H1 (cell line): ENCODE data around the gene VOPP1. TPM values are rescaled to one million over a fixed set of nuclear protein-coding genes. Genes with fewer than 3 reads are reported as not detected.

Experiments used
- CTCF ChIA-PET: fragments of 300-600 bp; sonication (Branson Sonifier 250); formaldehyde crosslinking; loops from one replicate; lab custom pipeline; 2021; ENCODE audit not compliant: partially characterized antibody; lab: Charles Lee
- POLR2A ChIA-PET: fragments of 300-600 bp; sonication (Branson Sonifier 250); formaldehyde crosslinking; loops from one replicate; lab custom pipeline; 2021; ENCODE audit warnings: inconsistent platforms; ENCODE audit not compliant: partially characterized antibody; lab: Charles Lee
- DNase-seq, 2 experiments: peaks; one replicate each; pipeline versions ENCODE4 v3.0.0 to v3.0.0-alpha.2; 2010 to 2022; ENCODE audit warnings: low spot score in 2 of 2, low read depth in 1 of 2, mixed read lengths in 1 of 2
- FAIRE-seq: peaks from 2 replicates; lab custom pipeline; 2011; peaks lifted over from hg19 to GRCh38; lab: Jason Lieb, UNC
- H2AFZ ChIP-seq: 2 replicates; pipeline ENCODE4 v1.8.1; 2012; ENCODE audit warnings: low read length, inconsistent platforms
- H2AK5ac ChIP-seq: 2 replicates; pipeline ENCODE4 v1.6.1; 2013; ENCODE audit warnings: low read depth, low read length
- H2BK120ac ChIP-seq: replicated peaks from 2 replicates; pipeline ENCODE3; 2013; ENCODE audit warnings: low read depth, low read length, inconsistent platforms
- H2BK12ac ChIP-seq: 2 replicates; pipeline ENCODE4 v1.6.1; 2013; ENCODE audit warnings: low read depth, low read length
- H2BK15ac ChIP-seq: 2 replicates; pipeline ENCODE4 v1.6.1; 2013; ENCODE audit warnings: low read length
- H2BK20ac ChIP-seq: 2 replicates; pipeline ENCODE4 v1.6.1; 2013; ENCODE audit warnings: low read length
- H2BK5ac ChIP-seq: 2 replicates; pipeline ENCODE4 v1.6.1; 2013; ENCODE audit warnings: low read depth, low read length
- H3K14ac ChIP-seq: 2 replicates; pipeline ENCODE4 v1.6.1; 2013; ENCODE audit warnings: inconsistent platforms; ENCODE audit not compliant: insufficient read length
- H3K18ac ChIP-seq: 2 replicates; pipeline ENCODE4 v1.6.1; 2013; ENCODE audit warnings: low read length; ENCODE audit errors: extremely low read depth
- H3K23ac ChIP-seq: 2 replicates; pipeline ENCODE4 v1.6.1; 2013; ENCODE audit warnings: inconsistent platforms; ENCODE audit not compliant: insufficient read length
- H3K23me2 ChIP-seq: 2 replicates; pipeline ENCODE4 v1.6.1; 2013; ENCODE audit warnings: low read depth, low read length
- H3K27ac ChIP-seq: 2 replicates; pipeline ENCODE4 v1.6.1; 2011; ENCODE audit warnings: low read depth, low read length, inconsistent platforms
- H3K27me3 ChIP-seq, 4 experiments: replicated peaks in 1 of 4; 1 replicate in 1 of 4; 2 replicates in 3 of 4; pipeline versions ENCODE4 v1.6.1 to v1.8.1; 2011 to 2013; ENCODE audit warnings: low read length in 3 of 4, mild to moderate bottlenecking in 3 of 4, inconsistent platforms in 2 of 4, mixed read lengths in 2 of 4, moderate library complexity in 1 of 4; ENCODE audit not compliant: control insufficient read depth in 3 of 4, insufficient read depth in 3 of 4; ENCODE audit errors: extremely low read depth in 1 of 4
- H3K36me3 ChIP-seq, 4 experiments: 2 replicates each; pipeline versions ENCODE4 v1.6.1 to v1.8.1; 2011 to 2013; ENCODE audit warnings: mild to moderate bottlenecking in 4 of 4, low read length in 3 of 4, moderate library complexity in 2 of 4, control low read depth in 1 of 4, inconsistent platforms in 1 of 4; ENCODE audit not compliant: insufficient read depth in 4 of 4, control insufficient read depth in 2 of 4
- H3K4ac ChIP-seq: replicated peaks from 2 replicates; pipeline ENCODE3; 2013; ENCODE audit warnings: low read length, low read depth, mixed read lengths, inconsistent platforms; ENCODE audit not compliant: insufficient read length
- H3K4me1 ChIP-seq, 4 experiments: replicated peaks in 1 of 4; 1 replicate in 1 of 4; 2 replicates in 3 of 4; pipeline versions ENCODE4 v1.6.1 to v1.8.1; 2011 to 2013; ENCODE audit warnings: low read length in 3 of 4, inconsistent platforms in 2 of 4, mixed read lengths in 1 of 4; ENCODE audit not compliant: insufficient read depth in 4 of 4, control insufficient read depth in 3 of 4
- H3K4me2 ChIP-seq, 2 experiments: 2 replicates each; pipeline versions ENCODE4 v1.6.1 to v1.8.1; 2011 to 2013; ENCODE audit warnings: low read depth in 2 of 2, low read length in 2 of 2, control low read depth in 1 of 2, inconsistent platforms in 1 of 2, mild to moderate bottlenecking in 1 of 2; ENCODE audit not compliant: insufficient read depth in 1 of 2
- H3K4me3 ChIP-seq, 4 experiments: fragments of 200-600, 300-600 bp in 1 of 4; sonication (generic), shearing (Covaris generic), sonication (Bioruptor Twin) in 1 of 4; 2 replicates each; pipeline versions ENCODE4 v1.5.1 to v1.8.1; 2011 to 2016; ENCODE audit warnings: low read length in 4 of 4, low read depth in 3 of 4, control low read depth in 2 of 4, inconsistent platforms in 2 of 4, mild to moderate bottlenecking in 2 of 4, mixed read lengths in 1 of 4, moderate library complexity in 1 of 4; ENCODE audit not compliant: insufficient read depth in 2 of 4; ENCODE audit errors: extremely low read depth in 1 of 4
- H3K56ac ChIP-seq: replicated peaks from 2 replicates; pipeline ENCODE3; 2013; ENCODE audit warnings: low read depth, mild to moderate bottlenecking, mixed read lengths, low read length, inconsistent platforms; ENCODE audit not compliant: insufficient read length
- H3K79me1 ChIP-seq: 2 replicates; pipeline ENCODE4 v1.6.1; 2013; ENCODE audit warnings: low read depth, low read length, control low read depth
- H3K79me2 ChIP-seq, 2 experiments: 2 replicates each; pipeline versions ENCODE4 v1.6.1 to v1.8.1; 2012 to 2013; ENCODE audit warnings: low read length in 2 of 2, mild to moderate bottlenecking in 2 of 2, inconsistent platforms in 1 of 2; ENCODE audit not compliant: insufficient read depth in 2 of 2, control insufficient read depth in 1 of 2
- H3K9ac ChIP-seq, 4 experiments: replicated peaks in 1 of 4; 1 replicate in 1 of 4; 2 replicates in 3 of 4; pipeline versions ENCODE4 v1.6.1 to v1.8.1; 2011 to 2013; ENCODE audit warnings: low read depth in 3 of 4, low read length in 3 of 4, control low read depth in 2 of 4, mild to moderate bottlenecking in 2 of 4, moderate library complexity in 2 of 4, inconsistent platforms in 1 of 4; ENCODE audit errors: extremely low read depth in 1 of 4
- H3K9me3 ChIP-seq, 2 experiments: 2 replicates each; pipeline versions ENCODE4 v1.6.1 to v1.8.1; 2012 to 2013; ENCODE audit warnings: mild to moderate bottlenecking in 2 of 2, moderate library complexity in 2 of 2, control low read depth in 1 of 2, inconsistent platforms in 1 of 2, low read depth in 1 of 2, low read length in 1 of 2, mixed read lengths in 1 of 2; ENCODE audit not compliant: insufficient read depth in 2 of 2
- H4K20me1 ChIP-seq, 2 experiments: replicated peaks in 1 of 2; 2 replicates each; pipeline versions ENCODE3 to v1.8.1; 2011 to 2013; ENCODE audit warnings: inconsistent platforms in 2 of 2, low read length in 2 of 2, mild to moderate bottlenecking in 1 of 2; ENCODE audit not compliant: insufficient read depth in 2 of 2, control insufficient read depth in 1 of 2
- H4K5ac ChIP-seq: 2 replicates; pipeline ENCODE4 v1.6.1; 2013; ENCODE audit warnings: low read length, low read depth, mixed read lengths, inconsistent platforms; ENCODE audit not compliant: insufficient read length
- H4K8ac ChIP-seq: 2 replicates; pipeline ENCODE4 v1.8.0; 2013; ENCODE audit warnings: mild to moderate bottlenecking, moderate library complexity, low read length, inconsistent platforms; ENCODE audit not compliant: insufficient read depth; ENCODE audit errors: extremely low read depth
- H4K91ac ChIP-seq: replicated peaks from 2 replicates; pipeline ENCODE3; 2013; ENCODE audit warnings: low read length, mixed read lengths, inconsistent platforms; ENCODE audit not compliant: insufficient read length
- BCL11A ChIP-seq, 2 experiments: IDR thresholded peaks; one replicate each; pipeline ENCODE4 v1.6.1; 2011; ENCODE audit warnings: low read depth in 2 of 2, low read length in 2 of 2, mild to moderate bottlenecking in 2 of 2
- CBX5 ChIP-seq: fragments of 300-800, 300-1000 bp; sonication (generic); IDR thresholded peaks from 2 replicates; pipeline ENCODE4 v1.7.1; 2016; ENCODE audit warnings: antibody characterized with exemption, low read length, low read depth
- EP300 ChIP-seq, 2 experiments: IDR thresholded peaks; 1 replicate in 1 of 2; 2 replicates in 1 of 2; pipeline ENCODE4 v1.6.1; 2011 to 2012; ENCODE audit warnings: low read depth in 2 of 2, low read length in 2 of 2, mild to moderate bottlenecking in 2 of 2, borderline replicate concordance in 1 of 2, inconsistent platforms in 1 of 2, moderate library complexity in 1 of 2
- POLR2A ChIP-seq, 2 experiments: IDR thresholded peaks; 1 replicate in 1 of 2; 2 replicates in 1 of 2; pipeline ENCODE4 v1.6.1; 2011; ENCODE audit warnings: low read depth in 2 of 2, low read length in 2 of 2, mild to moderate bottlenecking in 2 of 2; ENCODE audit errors: control extremely low read depth in 1 of 2
- POU5F1 ChIP-seq: IDR thresholded peaks from 2 replicates; pipeline ENCODE4 v1.6.1; 2011; ENCODE audit warnings: low read depth, mild to moderate bottlenecking, low read length, moderate library complexity
- RFX5 ChIP-seq: IDR thresholded peaks from 2 replicates; pipeline ENCODE4 v1.6.1; 2011; ENCODE audit warnings: low read depth, low read length, improper control_type of control experiment, borderline replicate concordance
- SIN3A ChIP-seq, 2 experiments: IDR thresholded peaks in 1 of 2; conservative IDR thresholded peaks in 1 of 2; 2 replicates each; pipeline ENCODE4 v1.6.1; 2011 to 2012; ENCODE audit warnings: low read length in 2 of 2, improper control_type of control experiment in 1 of 2, low read depth in 1 of 2, mild to moderate bottlenecking in 1 of 2
- SIX5 ChIP-seq: IDR thresholded peaks from 2 replicates; pipeline ENCODE4 v1.6.1; 2011; ENCODE audit warnings: mild to moderate bottlenecking, low read depth, low read length
- SP1 ChIP-seq: IDR thresholded peaks from 2 replicates; pipeline ENCODE4 v1.6.1; 2011; ENCODE audit warnings: low read depth, low read length
- SRF ChIP-seq: IDR thresholded peaks from 2 replicates; pipeline ENCODE4 v1.6.1; 2011; ENCODE audit warnings: mild to moderate bottlenecking, low read depth, low read length, moderate library complexity
- TBP ChIP-seq: IDR thresholded peaks from 2 replicates; pipeline ENCODE4 v1.6.1; 2011; ENCODE audit warnings: low read depth, low read length, improper control_type of control experiment
- WGBS, 2 experiments: shearing (Covaris generic) in 1 of 2; methylation state at CpG; one replicate each; pipeline versions ENCODE4 v1.1.6 to v1.1.7; 2013 to 2015; ENCODE audit warnings: low lambda C conversion rate in 2 of 2, mixed read lengths in 2 of 2, inconsistent platforms in 1 of 2, low coverage in 1 of 2, missing lambda C conversion rate in 1 of 2; ENCODE audit not compliant: insufficient replicate concordance in 2 of 2, insufficient coverage in 1 of 2, insufficient read length in 1 of 2; ENCODE audit errors: extremely low coverage in 1 of 2, missing lambda C conversion rate in 1 of 2; 5-methylcytosine and 5-hydroxymethylcytosine counted together
- polyA plus RNA-seq, 7 experiments: library from polyadenylated mRNA; depleted of rRNA in 3 of 7; stranded (reverse) in 5 of 7; unstranded in 2 of 7; fragments of >200 nt in 5 of 7; fragments of 200-250 nt in 2 of 7; gene quantifications; 1 replicate in 5 of 7; 2 replicates in 1 of 7; 4 replicates in 1 of 7; pipeline versions ENCODE4 v1.2.1 to v1.2.3, GENCODE V29; 2011 to 2013; ENCODE audit warnings: missing spikeins in 2 of 7, mixed read lengths in 2 of 7
- total RNA-seq: library from RNA; stranded (reverse); fragmentation: NEBNext Ultra II Directional; extraction: Animal tissue kit (Norgen Biotek cat#: 25700); gene quantifications from 2 replicates; pipeline ENCODE4 v1.2.1, GENCODE V29; 2021

Gene VOPP1
- total and polyA plus RNA-seq, 2 of the 8 experiments (the other 6 are each of a cell fraction or from before 2014, with no cell fraction given) = 44.7 to 83.0 TPM

DNA sequence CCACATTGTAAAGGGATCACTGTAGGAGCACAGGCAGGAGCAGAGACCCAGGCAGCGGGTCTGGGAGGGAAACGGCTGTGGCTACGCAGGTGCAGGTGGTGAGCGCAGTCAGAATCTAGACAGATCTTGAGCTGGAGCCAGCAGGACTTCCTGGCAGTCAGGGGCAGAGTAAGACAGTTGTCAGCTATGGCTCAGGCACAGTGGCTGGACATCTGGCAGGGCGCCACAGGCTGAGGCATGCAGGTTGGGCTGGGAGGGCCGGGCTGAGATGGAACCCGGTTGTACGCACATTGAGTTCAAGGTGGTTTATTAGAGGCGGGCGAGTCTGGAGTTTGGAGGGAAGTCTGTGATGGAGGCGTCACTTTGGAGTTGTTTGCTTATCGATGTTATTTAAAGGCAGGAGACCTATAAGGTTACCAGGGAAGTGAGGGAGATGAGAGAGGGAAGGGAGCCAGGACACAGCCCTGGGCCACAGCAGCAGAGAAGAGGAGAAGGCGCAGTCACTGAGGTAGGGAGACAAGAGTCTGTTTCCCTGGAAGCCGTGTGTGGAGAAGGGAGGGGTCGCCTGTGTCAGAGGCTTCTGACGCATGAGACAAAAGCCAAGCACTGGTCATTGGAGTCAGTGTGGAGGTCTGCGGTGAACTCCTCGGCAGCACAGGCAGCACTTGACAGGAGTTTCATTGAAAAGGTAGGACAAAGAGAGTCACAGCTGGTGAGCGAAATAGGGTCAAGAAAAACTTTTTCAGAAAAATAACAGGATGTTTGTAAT is 133.4 kb downstream of the VOPP1 start:
- H2BK12ac ChIP-seq = no peak overlapping the region
- no peak overlapping the region for H4K91ac ChIP-seq
- H3K18ac ChIP-seq = no peak overlapping the region; the same call in 1 of the 2 replicates
- H3K4me2 ChIP-seq = no peak overlapping the region
- no peak overlapping the region for H2AK5ac ChIP-seq
- no peak overlapping the region for H3K23ac ChIP-seq
- H3K79me2 ChIP-seq = no peaks in the 10 kb centered on the region
- no peak overlapping the region for H4K5ac ChIP-seq
- no peak overlapping the region for H3K27ac ChIP-seq
- H2BK20ac ChIP-seq = no peak overlapping the region
- H2BK120ac ChIP-seq = no peak overlapping the region
- 88% methylated on average over 17 of the region's 19 CpGs; no CpG with 5 or more reads in 1 of the 2 experiments for WGBS, 2 experiments
- no peak overlapping the region for H3K4ac ChIP-seq
- H2BK5ac ChIP-seq = no peak overlapping the region
- no peaks in the 10 kb centered on the region; a peak in 1 of 7 replicates for H3K27me3 ChIP-seq
- CTCF ChIA-PET = interaction anchor here (1.0 kb wide), 1 partner anchor 67 kb away, joined by 4 read pairs; no protein-coding TSS in a partner anchor
- FAIRE-seq (no peak), DNase-seq (no peak)
- no peaks in the 10 kb centered on the region; a peak in 1 of 7 replicates for H3K4me1 ChIP-seq
- H4K20me1 ChIP-seq = no peaks in the 10 kb centered on the region
- no peaks in the 10 kb centered on the region for H3K36me3 ChIP-seq
- TF ChIP-seq POU5F1 (no peak), EP300 (IDR thresholded peaks at IDR 0.05; ENCODE audit: borderline replicate concordance in 1 of 2, low read depth in 2 of 2, low read length in 2 of 2) (no peak), SIN3A (conservative IDR thresholded peaks at IDR 0.05 in 1 of 2, IDR thresholded peaks at IDR 0.05 in 1 of 2; ENCODE audit: low read depth in 1 of 2, low read length in 2 of 2) (no peak), SP1 (no peak), BCL11A (IDR thresholded peaks at IDR 0.05; ENCODE audit: low read depth in 2 of 2, low read length in 2 of 2) (no peak), SIX5 (no peak), SRF (no peak), TBP (no peak), POLR2A (IDR thresholded peaks at IDR 0.05; ENCODE audit: control extremely low read depth in 1 of 2, low read depth in 2 of 2, low read length in 2 of 2) (no peak), CBX5 (no peak), RFX5 (no peak)
- H3K79me1 ChIP-seq = no peaks in the 10 kb centered on the region
- H3K14ac ChIP-seq = no peak overlapping the region
- POLR2A ChIA-PET = no interaction called here
- no peak overlapping the region for H3K4me3 ChIP-seq
- H3K9ac ChIP-seq = no peak overlapping the region
- H2AFZ ChIP-seq = no peak overlapping the region
- no peak overlapping the region for H2BK15ac ChIP-seq
- H4K8ac ChIP-seq = no peak overlapping the region
- H3K56ac ChIP-seq = no peak overlapping the region
- no peaks in the 10 kb centered on the region for H3K23me2 ChIP-seq
- no peaks in the 10 kb centered on the region for H3K9me3 ChIP-seq
